H1 (cell line): ENCODE data around the gene BRIP1. TPM values are rescaled to one million over a fixed set of nuclear protein-coding genes. Genes with fewer than 3 reads are reported as not detected.

Experiments
- CTCF ChIA-PET: fragments of 300-600 bp; sonication (Branson Sonifier 250); formaldehyde crosslinking; loops from one replicate; lab custom pipeline; 2021; ENCODE audit not compliant: partially characterized antibody; lab: Charles Lee
- POLR2A ChIA-PET: fragments of 300-600 bp; sonication (Branson Sonifier 250); formaldehyde crosslinking; loops from one replicate; lab custom pipeline; 2021; ENCODE audit warnings: inconsistent platforms; ENCODE audit not compliant: partially characterized antibody; lab: Charles Lee
- DNase-seq, 2 experiments: peaks; one replicate each; pipeline versions ENCODE4 v3.0.0 to v3.0.0-alpha.2; 2010 to 2022; ENCODE audit warnings: low spot score in 2 of 2, low read depth in 1 of 2, mixed read lengths in 1 of 2
- FAIRE-seq: peaks from 2 replicates; lab custom pipeline; 2011; peaks lifted over from hg19 to GRCh38; lab: Jason Lieb, UNC
- H2AFZ ChIP-seq: 2 replicates; pipeline ENCODE4 v1.8.1; 2012; ENCODE audit warnings: low read length, inconsistent platforms
- H2AK5ac ChIP-seq: 2 replicates; pipeline ENCODE4 v1.6.1; 2013; ENCODE audit warnings: low read depth, low read length
- H2BK120ac ChIP-seq: replicated peaks from 2 replicates; pipeline ENCODE3; 2013; ENCODE audit warnings: low read depth, low read length, inconsistent platforms
- H2BK12ac ChIP-seq: 2 replicates; pipeline ENCODE4 v1.6.1; 2013; ENCODE audit warnings: low read depth, low read length
- H2BK15ac ChIP-seq: 2 replicates; pipeline ENCODE4 v1.6.1; 2013; ENCODE audit warnings: low read length
- H2BK20ac ChIP-seq: 2 replicates; pipeline ENCODE4 v1.6.1; 2013; ENCODE audit warnings: low read length
- H2BK5ac ChIP-seq: 2 replicates; pipeline ENCODE4 v1.6.1; 2013; ENCODE audit warnings: low read depth, low read length
- H3K14ac ChIP-seq: 2 replicates; pipeline ENCODE4 v1.6.1; 2013; ENCODE audit warnings: inconsistent platforms; ENCODE audit not compliant: insufficient read length
- H3K18ac ChIP-seq: 2 replicates; pipeline ENCODE4 v1.6.1; 2013; ENCODE audit warnings: low read length; ENCODE audit errors: extremely low read depth
- H3K23ac ChIP-seq: 2 replicates; pipeline ENCODE4 v1.6.1; 2013; ENCODE audit warnings: inconsistent platforms; ENCODE audit not compliant: insufficient read length
- H3K23me2 ChIP-seq: 2 replicates; pipeline ENCODE4 v1.6.1; 2013; ENCODE audit warnings: low read depth, low read length
- H3K27ac ChIP-seq: 2 replicates; pipeline ENCODE4 v1.6.1; 2011; ENCODE audit warnings: low read depth, low read length, inconsistent platforms
- H3K27me3 ChIP-seq, 4 experiments: replicated peaks in 1 of 4; 1 replicate in 1 of 4; 2 replicates in 3 of 4; pipeline versions ENCODE4 v1.6.1 to v1.8.1; 2011 to 2013; ENCODE audit warnings: low read length in 3 of 4, mild to moderate bottlenecking in 3 of 4, inconsistent platforms in 2 of 4, mixed read lengths in 2 of 4, moderate library complexity in 1 of 4; ENCODE audit not compliant: control insufficient read depth in 3 of 4, insufficient read depth in 3 of 4; ENCODE audit errors: extremely low read depth in 1 of 4
- H3K36me3 ChIP-seq, 4 experiments: 2 replicates each; pipeline versions ENCODE4 v1.6.1 to v1.8.1; 2011 to 2013; ENCODE audit warnings: mild to moderate bottlenecking in 4 of 4, low read length in 3 of 4, moderate library complexity in 2 of 4, control low read depth in 1 of 4, inconsistent platforms in 1 of 4; ENCODE audit not compliant: insufficient read depth in 4 of 4, control insufficient read depth in 2 of 4
- H3K4ac ChIP-seq: replicated peaks from 2 replicates; pipeline ENCODE3; 2013; ENCODE audit warnings: low read length, low read depth, mixed read lengths, inconsistent platforms; ENCODE audit not compliant: insufficient read length
- H3K4me1 ChIP-seq, 4 experiments: replicated peaks in 1 of 4; 1 replicate in 1 of 4; 2 replicates in 3 of 4; pipeline versions ENCODE4 v1.6.1 to v1.8.1; 2011 to 2013; ENCODE audit warnings: low read length in 3 of 4, inconsistent platforms in 2 of 4, mixed read lengths in 1 of 4; ENCODE audit not compliant: insufficient read depth in 4 of 4, control insufficient read depth in 3 of 4
- H3K4me2 ChIP-seq, 2 experiments: 2 replicates each; pipeline versions ENCODE4 v1.6.1 to v1.8.1; 2011 to 2013; ENCODE audit warnings: low read depth in 2 of 2, low read length in 2 of 2, control low read depth in 1 of 2, inconsistent platforms in 1 of 2, mild to moderate bottlenecking in 1 of 2; ENCODE audit not compliant: insufficient read depth in 1 of 2
- H3K4me3 ChIP-seq, 4 experiments: fragments of 200-600, 300-600 bp in 1 of 4; sonication (generic), shearing (Covaris generic), sonication (Bioruptor Twin) in 1 of 4; 2 replicates each; pipeline versions ENCODE4 v1.5.1 to v1.8.1; 2011 to 2016; ENCODE audit warnings: low read length in 4 of 4, low read depth in 3 of 4, control low read depth in 2 of 4, inconsistent platforms in 2 of 4, mild to moderate bottlenecking in 2 of 4, mixed read lengths in 1 of 4, moderate library complexity in 1 of 4; ENCODE audit not compliant: insufficient read depth in 2 of 4; ENCODE audit errors: extremely low read depth in 1 of 4
- H3K56ac ChIP-seq: replicated peaks from 2 replicates; pipeline ENCODE3; 2013; ENCODE audit warnings: low read depth, mild to moderate bottlenecking, mixed read lengths, low read length, inconsistent platforms; ENCODE audit not compliant: insufficient read length
- H3K79me1 ChIP-seq: 2 replicates; pipeline ENCODE4 v1.6.1; 2013; ENCODE audit warnings: low read depth, low read length, control low read depth
- H3K79me2 ChIP-seq, 2 experiments: 2 replicates each; pipeline versions ENCODE4 v1.6.1 to v1.8.1; 2012 to 2013; ENCODE audit warnings: low read length in 2 of 2, mild to moderate bottlenecking in 2 of 2, inconsistent platforms in 1 of 2; ENCODE audit not compliant: insufficient read depth in 2 of 2, control insufficient read depth in 1 of 2
- H3K9ac ChIP-seq, 4 experiments: replicated peaks in 1 of 4; 1 replicate in 1 of 4; 2 replicates in 3 of 4; pipeline versions ENCODE4 v1.6.1 to v1.8.1; 2011 to 2013; ENCODE audit warnings: low read depth in 3 of 4, low read length in 3 of 4, control low read depth in 2 of 4, mild to moderate bottlenecking in 2 of 4, moderate library complexity in 2 of 4, inconsistent platforms in 1 of 4; ENCODE audit errors: extremely low read depth in 1 of 4
- H3K9me3 ChIP-seq, 2 experiments: 2 replicates each; pipeline versions ENCODE4 v1.6.1 to v1.8.1; 2012 to 2013; ENCODE audit warnings: mild to moderate bottlenecking in 2 of 2, moderate library complexity in 2 of 2, control low read depth in 1 of 2, inconsistent platforms in 1 of 2, low read depth in 1 of 2, low read length in 1 of 2, mixed read lengths in 1 of 2; ENCODE audit not compliant: insufficient read depth in 2 of 2
- H4K20me1 ChIP-seq, 2 experiments: replicated peaks in 1 of 2; 2 replicates each; pipeline versions ENCODE3 to v1.8.1; 2011 to 2013; ENCODE audit warnings: inconsistent platforms in 2 of 2, low read length in 2 of 2, mild to moderate bottlenecking in 1 of 2; ENCODE audit not compliant: insufficient read depth in 2 of 2, control insufficient read depth in 1 of 2
- H4K5ac ChIP-seq: 2 replicates; pipeline ENCODE4 v1.6.1; 2013; ENCODE audit warnings: low read length, low read depth, mixed read lengths, inconsistent platforms; ENCODE audit not compliant: insufficient read length
- H4K8ac ChIP-seq: 2 replicates; pipeline ENCODE4 v1.8.0; 2013; ENCODE audit warnings: mild to moderate bottlenecking, moderate library complexity, low read length, inconsistent platforms; ENCODE audit not compliant: insufficient read depth; ENCODE audit errors: extremely low read depth
- H4K91ac ChIP-seq: replicated peaks from 2 replicates; pipeline ENCODE3; 2013; ENCODE audit warnings: low read length, mixed read lengths, inconsistent platforms; ENCODE audit not compliant: insufficient read length
- KDM4A ChIP-seq: IDR thresholded peaks from one replicate; pipeline ENCODE4 v1.7.1; 2012; ENCODE audit warnings: low read depth, mild to moderate bottlenecking, moderate library complexity, low read length, inconsistent platforms; ENCODE audit not compliant: severe bottlenecking
- NANOG ChIP-seq: IDR thresholded peaks from 2 replicates; pipeline ENCODE4 v1.6.1; 2011; ENCODE audit warnings: low read length, low read depth, mild to moderate bottlenecking, inconsistent platforms; ENCODE audit not compliant: insufficient read depth, poor library complexity, severe bottlenecking
- PHF8 ChIP-seq: fragments of 200-600 bp; sonication (generic); conservative IDR thresholded peaks from 2 replicates; pipeline ENCODE4 v1.7.1; 2012; ENCODE audit warnings: low read depth, mild to moderate bottlenecking, inconsistent platforms, low read length, moderate library complexity
- POU5F1 ChIP-seq: IDR thresholded peaks from 2 replicates; pipeline ENCODE4 v1.6.1; 2011; ENCODE audit warnings: low read depth, mild to moderate bottlenecking, low read length, moderate library complexity
- RBBP5 ChIP-seq: IDR thresholded peaks from 2 replicates; pipeline ENCODE4 v1.7.1; 2012; ENCODE audit warnings: low read depth, mild to moderate bottlenecking, inconsistent platforms, low read length, moderate library complexity, borderline replicate concordance
- RFX5 ChIP-seq: IDR thresholded peaks from 2 replicates; pipeline ENCODE4 v1.6.1; 2011; ENCODE audit warnings: low read depth, low read length, improper control_type of control experiment, borderline replicate concordance
- WGBS, 2 experiments: shearing (Covaris generic) in 1 of 2; methylation state at CpG; one replicate each; pipeline versions ENCODE4 v1.1.6 to v1.1.7; 2013 to 2015; ENCODE audit warnings: low lambda C conversion rate in 2 of 2, mixed read lengths in 2 of 2, inconsistent platforms in 1 of 2, low coverage in 1 of 2, missing lambda C conversion rate in 1 of 2; ENCODE audit not compliant: insufficient replicate concordance in 2 of 2, insufficient coverage in 1 of 2, insufficient read length in 1 of 2; ENCODE audit errors: extremely low coverage in 1 of 2, missing lambda C conversion rate in 1 of 2; 5-methylcytosine and 5-hydroxymethylcytosine counted together
- polyA plus RNA-seq, 7 experiments: library from polyadenylated mRNA; depleted of rRNA in 3 of 7; stranded (reverse) in 5 of 7; unstranded in 2 of 7; fragments of >200 nt in 5 of 7; fragments of 200-250 nt in 2 of 7; gene quantifications; 1 replicate in 5 of 7; 2 replicates in 1 of 7; 4 replicates in 1 of 7; pipeline versions ENCODE4 v1.2.1 to v1.2.3, GENCODE V29; 2011 to 2013; ENCODE audit warnings: missing spikeins in 2 of 7, mixed read lengths in 2 of 7
- total RNA-seq: library from RNA; stranded (reverse); fragmentation: NEBNext Ultra II Directional; extraction: Animal tissue kit (Norgen Biotek cat#: 25700); gene quantifications from 2 replicates; pipeline ENCODE4 v1.2.1, GENCODE V29; 2021
- TF ChIP-seq, protein P1 (sequence below): IDR thresholded peaks from 2 replicates; pipeline ENCODE4 v1.6.1; 2012; ENCODE audit warnings: inconsistent platforms
- TF ChIP-seq, protein P2 (sequence below): IDR thresholded peaks from 2 replicates; pipeline ENCODE4 v1.6.1; 2011; ENCODE audit warnings: low read depth, mild to moderate bottlenecking, low read length; ENCODE audit not compliant: insufficient read depth
- TF ChIP-seq, protein P3 (sequence below): IDR thresholded peaks from 2 replicates; pipeline ENCODE4 v1.6.1; 2012; ENCODE audit warnings: inconsistent platforms

The BRIP1 gene
- total and polyA plus RNA-seq, 2 of the 8 experiments (the other 6 are each of a cell fraction or from before 2014, with no cell fraction given) = 5.8 to 19.2 TPM

DNA sequence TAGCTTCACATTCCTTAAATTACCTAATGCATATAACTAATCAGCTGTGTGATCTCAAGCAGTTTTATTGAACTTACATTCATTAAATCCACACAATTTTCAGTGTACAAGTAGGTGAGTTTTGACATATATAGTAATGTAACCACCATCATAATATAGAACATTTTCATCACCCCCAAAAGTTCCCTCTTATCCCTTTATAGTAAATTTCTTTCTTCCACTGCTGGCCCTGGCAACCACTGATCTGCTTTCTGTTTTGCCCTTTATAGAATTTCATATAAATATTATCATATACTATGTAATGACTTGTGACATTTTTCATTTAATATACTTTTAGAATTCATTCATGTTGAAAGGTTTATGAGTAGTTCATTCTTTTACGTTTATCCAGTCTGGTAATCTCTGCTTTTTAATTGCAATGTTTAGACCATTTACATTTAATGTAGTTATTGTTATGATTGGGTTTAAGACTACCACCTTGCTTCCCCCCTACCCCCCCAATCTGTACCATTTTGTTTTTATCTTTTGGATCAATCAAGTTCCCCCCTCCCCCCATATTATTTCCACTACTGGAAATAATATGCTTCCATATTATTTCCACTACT, 147.0 kb downstream of the BRIP1 start:
- H4K8ac ChIP-seq = no peak overlapping the region
- H4K20me1 ChIP-seq = no peaks in the 10 kb centered on the region
- H2BK20ac ChIP-seq = no peak overlapping the region
- no peak overlapping the region for H2AK5ac ChIP-seq
- no peak overlapping the region for H4K91ac ChIP-seq
- H3K27me3 ChIP-seq = no peaks in the 10 kb centered on the region
- no peak overlapping the region for H3K4ac ChIP-seq
- H2BK15ac ChIP-seq = no peak overlapping the region
- H3K9me3 ChIP-seq = no peaks in the 10 kb centered on the region; a peak in 1 of 4 replicates
- no peak overlapping the region for H3K23ac ChIP-seq
- H3K36me3 ChIP-seq = peaks cover 0 to 21% (median 6%) of the 10 kb centered on the region in 4 experiments; a peak in 3 of 8 replicates
- H3K56ac ChIP-seq = no peak overlapping the region
- no peak overlapping the region for H2AFZ ChIP-seq
- H4K5ac ChIP-seq = no peak overlapping the region
- H3K4me3 ChIP-seq = no peak overlapping the region
- no peaks in the 10 kb centered on the region for H3K23me2 ChIP-seq
- H3K79me2 ChIP-seq = no peaks in the 10 kb centered on the region
- WGBS, 2 experiments = 92% methylated on average over 1 of the region's 1 CpG; no CpG with 5 or more reads in 1 of the 2 experiments
- H2BK120ac ChIP-seq = no peak overlapping the region
- no peaks in the 10 kb centered on the region for H3K79me1 ChIP-seq
- no peaks in the 10 kb centered on the region for H3K4me1 ChIP-seq
- no peak overlapping the region for H3K14ac ChIP-seq
- FAIRE-seq = no peak
- no peak overlapping the region for H3K9ac ChIP-seq
- H2BK12ac ChIP-seq = no peak overlapping the region
- no peak for DNase-seq
- ChIA-PET CTCF (no interaction called here), POLR2A (no interaction called here)
- no peak overlapping the region for H3K4me2 ChIP-seq
- H3K18ac ChIP-seq = no peak overlapping the region
- H3K27ac ChIP-seq = no peak overlapping the region
- no peak overlapping the region for H2BK5ac ChIP-seq
- TF ChIP-seq NANOG (no peak), KDM4A (no peak), RFX5 (no peak), RBBP5 (no peak), PHF8 (no peak), POU5F1 (no peak)
- TF ChIP-seq, protein P1, sequence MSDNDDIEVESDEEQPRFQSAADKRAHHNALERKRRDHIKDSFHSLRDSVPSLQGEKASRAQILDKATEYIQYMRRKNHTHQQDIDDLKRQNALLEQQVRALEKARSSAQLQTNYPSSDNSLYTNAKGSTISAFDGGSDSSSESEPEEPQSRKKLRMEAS = no peak
- TF ChIP-seq, protein P2, sequence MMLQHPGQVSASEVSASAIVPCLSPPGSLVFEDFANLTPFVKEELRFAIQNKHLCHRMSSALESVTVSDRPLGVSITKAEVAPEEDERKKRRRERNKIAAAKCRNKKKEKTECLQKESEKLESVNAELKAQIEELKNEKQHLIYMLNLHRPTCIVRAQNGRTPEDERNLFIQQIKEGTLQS = no peak
- TF ChIP-seq, protein P3, sequence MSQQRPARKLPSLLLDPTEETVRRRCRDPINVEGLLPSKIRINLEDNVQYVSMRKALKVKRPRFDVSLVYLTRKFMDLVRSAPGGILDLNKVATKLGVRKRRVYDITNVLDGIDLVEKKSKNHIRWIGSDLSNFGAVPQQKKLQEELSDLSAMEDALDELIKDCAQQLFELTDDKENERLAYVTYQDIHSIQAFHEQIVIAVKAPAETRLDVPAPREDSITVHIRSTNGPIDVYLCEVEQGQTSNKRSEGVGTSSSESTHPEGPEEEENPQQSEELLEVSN = no peak
